Motor neuron (in vitro differentiated cells): Measurements from ENCODE around the gene CBX4. TPM values are rescaled to one million over a fixed set of nuclear protein-coding genes. Genes with fewer than 3 reads are reported as not detected.
A peak's percentile ranks its signal among the peaks of the same experiment; 100 is the strongest.

ENCODE experiments used
- ATAC-seq, 8 experiments: fragments of 200-7000 bp; cut with Tn5 transposase; replicated peaks in 6 of 8; 2 replicates each; pipeline ENCODE4 v1.8.0; 2021; ENCODE audit warnings: mild to moderate bottlenecking in 8 of 8, moderate library complexity in 8 of 8
- H3K27ac ChIP-seq, 2 donors: fragments of 250-450 bp; sonication (Bioruptor Pico); 2 replicates each; pipeline ENCODE4 v1.9.0; 2021; ENCODE audit warnings: antibody characterized with exemption in 2 of 2, mild to moderate bottlenecking in 2 of 2, moderate library complexity in 1 of 2
- H3K4me1 ChIP-seq, 2 donors: fragments of 250-450 bp; sonication (Bioruptor Pico); replicated peaks in 1 of 2; 2 replicates each; pipeline ENCODE4 v1.6.1; 2021; ENCODE audit warnings: antibody characterized with exemption in 2 of 2, mild to moderate bottlenecking in 2 of 2, moderate library complexity in 1 of 2
- H3K4me3 ChIP-seq, 5 donors: fragments of 250-450 bp; sonication (Bioruptor Pico); 2 replicates each; pipeline ENCODE4 v1.9.0; 2021; ENCODE audit warnings: antibody characterized with exemption in 5 of 5, mild to moderate bottlenecking in 5 of 5, moderate library complexity in 4 of 5
- WGBS, 10 experiments: fragments of 450-650 bp; shearing (Covaris generic); methylation state at CpG; one replicate each; pipeline ENCODE4 v1.0.0; 2022; 5-methylcytosine and 5-hydroxymethylcytosine counted together
- in situ Hi-C, 9 experiments: fragments of 400-800 bp; cut with MboI; loops; one replicate each; pipeline ENCODE4 v1.15.0; 2021; ENCODE audit warnings: low sequenced_read_pairs in 9 of 9, low pct_unique_long_range_greater_than_20kb in 2 of 9; ENCODE audit not compliant: unreplicated experiment in 9 of 9
- total RNA-seq, 8 experiments: library from RNA; unstranded; fragments of 300-600 nt; gene quantifications; 2 replicates each; pipeline versions ENCODE4 v1.2.3 to v1.2.4, GENCODE V29; 2022

The CBX4 gene
- total RNA-seq, 8 experiments from 2014 or later = 10.9 to 51.0 (median 33.0) TPM

DNA sequence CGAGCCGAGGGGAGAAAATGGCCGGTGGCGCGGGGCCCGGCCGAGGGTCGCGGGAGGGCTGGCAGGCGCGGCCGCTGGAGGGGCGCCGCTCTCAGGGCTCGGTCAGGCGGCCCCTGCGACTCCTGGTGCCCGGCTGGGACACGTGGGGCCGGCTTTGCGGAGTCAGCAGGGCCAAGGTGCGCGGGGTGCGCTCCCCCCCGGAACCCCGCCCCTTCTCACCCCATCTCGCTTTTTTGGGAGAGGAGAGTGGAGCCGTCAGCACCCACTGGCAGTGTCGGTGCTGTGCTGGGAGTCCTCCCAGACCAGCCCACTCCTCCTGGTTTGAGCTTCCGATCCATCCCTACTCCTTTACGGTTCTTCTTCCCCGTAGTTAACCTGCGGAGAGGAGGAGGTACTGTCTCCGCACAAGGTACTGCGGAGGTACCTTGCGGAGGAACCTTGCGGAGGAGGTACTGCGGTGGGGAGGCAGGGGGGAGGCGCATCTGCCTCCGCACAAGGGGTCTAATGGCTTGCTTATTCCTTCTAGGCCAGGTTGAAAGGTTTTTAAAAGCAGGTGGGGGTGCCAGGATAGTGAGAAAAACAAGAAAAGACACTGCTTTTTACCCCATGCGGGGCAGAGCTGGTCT is 23.3 kb downstream of the CBX4 start:
- 13 to 100% methylated on average over 1 to 3 of the region's 41 CpGs; no CpG with 5 or more reads in 8 of the 10 experiments for WGBS, 10 experiments
- in situ Hi-C loops = loop anchor here in 3 of 9 experiments (25.0 kb wide), 1 partner anchor 171 kb away; no protein-coding TSS in a partner anchor
- Histone ChIP-seq H3K4me1 (peaks cover 38 to 40% of the 10 kb centered on the region in 2 donors), H3K27ac (no peak overlapping the region), H3K4me3 (no peak overlapping the region)
- ATAC-seq = no peak

DNA sequence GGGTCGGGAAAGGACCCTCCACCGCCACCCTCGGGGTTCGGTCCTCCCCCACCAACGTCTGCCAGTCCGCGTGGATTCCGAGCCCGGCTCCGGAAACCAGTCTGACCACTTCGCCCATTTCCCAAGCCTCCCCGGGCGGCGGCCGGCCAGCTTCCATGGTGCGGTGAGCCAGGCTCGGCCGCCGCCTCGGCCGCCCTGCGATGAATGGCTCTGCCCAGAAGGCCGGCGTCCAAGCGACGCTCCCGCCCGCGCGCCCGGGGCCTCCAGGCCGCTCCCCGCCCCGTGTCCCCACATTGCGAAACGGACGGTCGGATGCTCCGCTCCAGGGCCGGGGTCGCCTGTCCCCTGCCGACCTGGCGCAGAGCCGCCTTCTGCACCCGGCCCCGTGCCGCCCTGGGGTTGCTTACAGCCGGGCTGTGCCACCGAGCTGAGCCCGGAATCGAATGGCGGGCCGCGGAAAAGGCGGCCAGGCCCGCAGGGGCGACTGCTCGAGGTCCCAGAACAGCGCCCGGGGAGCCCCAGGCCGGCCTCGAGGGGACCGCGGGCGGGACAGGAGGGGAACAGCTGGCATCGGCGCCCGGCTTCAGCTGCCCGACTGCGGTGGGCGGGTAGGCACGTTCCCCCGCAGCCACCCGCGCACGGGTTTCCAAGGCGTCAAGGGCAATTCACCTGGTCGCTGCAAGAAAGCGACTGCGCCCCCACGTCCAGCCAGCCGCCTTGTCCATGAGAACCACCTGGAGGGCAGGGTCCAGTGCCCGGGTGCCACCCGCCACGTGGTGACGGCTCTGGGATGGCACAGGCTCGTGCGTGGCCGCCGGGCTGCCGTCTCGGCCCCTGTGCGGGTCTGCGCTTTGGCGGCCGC is 24.0 kb downstream of the CBX4 start:
- ATAC-seq = peak in 2 of 8 experiments; percentile 51 to 57
- 2 to 100% (median 42%) methylated on average over 1 to 18 of the region's 96 CpGs; no CpG with 5 or more reads in 5 of the 10 experiments for WGBS, 10 experiments
- H3K27ac ChIP-seq = no peak overlapping the region
- in situ Hi-C loops = loop anchor here in 3 of 9 experiments (25.0 kb wide), 1 partner anchor 172 kb away; no protein-coding TSS in a partner anchor
- H3K4me3 ChIP-seq = no peak overlapping the region
- H3K4me1 ChIP-seq = peaks cover 40% of the 10 kb centered on the region in 2 donors

GRCh38 chr17:79814127-79814973 is 24.9 kb downstream of the CBX4 start:
- peak overlapping the region in 1 of 2 donors; percentile 90 for H3K27ac ChIP-seq
- no peak for ATAC-seq
- WGBS, 10 experiments = 0 to 50% (median 40%) methylated on average over 2 to 11 of the region's 43 CpGs; no CpG with 5 or more reads in 4 of the 10 experiments
- peaks cover 43 to 44% of the 10 kb centered on the region in 2 donors for H3K4me1 ChIP-seq
- H3K4me3 ChIP-seq = no peak overlapping the region
- in situ Hi-C loops = loop anchor here in 3 of 9 experiments (25.0 kb wide), 1 partner anchor 173 kb away; no protein-coding TSS in a partner anchor

DNA sequence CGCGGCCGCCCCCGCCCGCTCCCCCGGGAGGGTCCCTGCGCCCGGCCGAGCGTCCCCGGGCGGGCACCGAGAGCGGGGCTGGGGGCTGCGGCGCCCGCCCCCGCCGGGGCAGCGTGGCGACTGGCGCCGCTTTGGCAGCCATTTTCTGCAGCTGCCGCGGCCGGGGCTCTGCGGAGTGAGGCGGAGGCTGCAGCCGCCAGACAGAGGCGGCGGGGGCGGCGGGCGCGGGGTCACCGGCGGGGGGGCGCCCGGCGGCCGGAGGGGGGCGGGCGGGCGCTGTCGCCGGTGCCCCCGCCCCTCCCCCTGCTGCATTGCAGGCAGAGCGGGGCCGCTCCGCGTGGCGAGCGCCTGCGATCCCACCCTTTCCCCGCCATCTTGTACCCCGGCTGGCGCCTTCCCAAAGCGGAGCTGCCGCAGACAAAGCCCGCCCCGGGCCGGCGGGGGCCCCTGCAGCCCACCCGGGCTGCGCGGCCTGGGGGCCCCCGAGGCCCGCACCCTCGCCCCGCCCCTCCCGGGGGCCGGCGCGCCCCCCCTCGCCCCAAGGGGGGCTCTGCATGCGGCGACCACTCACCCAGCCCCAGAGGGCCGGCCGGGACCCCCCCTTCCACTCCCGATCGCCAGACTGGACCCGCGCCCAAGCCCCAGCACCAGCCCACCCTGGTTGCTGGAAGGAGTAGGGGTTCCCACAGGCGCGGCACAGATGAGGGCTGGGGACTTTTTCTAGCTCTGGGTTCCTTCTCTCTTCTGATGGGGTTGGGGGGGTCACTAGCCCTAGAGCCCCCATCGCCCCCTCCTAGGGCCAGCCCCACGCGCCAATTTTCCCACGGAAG is 25.7 kb downstream of the CBX4 start:
- Histone ChIP-seq H3K4me1 (peaks cover 51 to 52% of the 10 kb centered on the region in 2 donors), H3K27ac (peak overlapping the region; percentile 86 to 90), H3K4me3 (peak overlapping the region; percentile 18 to 38 (median 34))
- in situ Hi-C loops = loop anchor here in 3 of 9 experiments (25.0 kb wide), 1 partner anchor 174 kb away; no protein-coding TSS in a partner anchor
- WGBS, 10 experiments = no CpG with 5 or more reads among the region's 89 CpGs
- ATAC-seq = peak in 5 of 8 experiments; percentile 1 to 9 (median 5)

- in situ Hi-C loops = loop anchor here in 3 of 9 experiments (25.0 kb wide), 1 partner anchor 175 kb away; no protein-coding TSS in a partner anchor
- 0 to 54% (median 13%) methylated on average over 1 to 15 of the region's 72 CpGs; no CpG with 5 or more reads in 6 of the 10 experiments for WGBS, 10 experiments
- Histone ChIP-seq H3K4me3 (peak overlapping the region; percentile 18 to 38 (median 34)), H3K27ac (peak overlapping the region; percentile 86 to 98), H3K4me1 (peaks cover 51 to 52% of the 10 kb centered on the region in 2 donors)
- peak in 6 of 8 experiments; percentile 4 to 13 (median 8) for ATAC-seq
These were observed 26.6 kb downstream of the CBX4 start for GRCh38 chr17:79812353-79813258.

DNA sequence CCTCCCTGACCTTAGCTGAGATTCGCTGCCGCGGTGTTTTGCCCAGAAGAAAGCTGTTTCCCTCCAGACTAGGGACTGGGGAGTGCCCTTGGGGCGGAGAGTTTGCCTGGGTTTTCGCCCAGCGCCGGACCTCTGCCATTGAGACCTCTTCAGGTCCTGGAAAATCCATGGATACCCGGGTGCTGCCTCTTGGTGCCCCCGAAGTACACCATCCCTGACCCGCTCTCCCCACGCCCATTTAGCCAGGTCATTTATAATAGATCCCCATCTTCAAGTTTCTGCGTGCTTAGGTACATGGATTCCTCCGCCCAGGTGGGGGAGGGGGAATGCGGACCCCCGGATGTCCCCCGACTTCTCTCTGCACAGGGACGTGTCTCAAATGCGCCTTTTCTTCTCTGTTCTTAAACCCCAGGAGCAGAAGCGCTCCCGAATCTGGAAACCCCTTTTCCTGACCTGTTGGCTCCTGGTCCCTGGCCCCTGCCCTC is 27.3 kb downstream of the CBX4 start:
- WGBS, 10 experiments = 3 to 33% (median 8%) methylated on average over 2 to 7 of the region's 20 CpGs; no CpG with 5 or more reads in 4 of the 10 experiments
- Histone ChIP-seq H3K4me3 (peak overlapping the region in 3 of 5 donors; percentile 43 to 48 (median 44)), H3K4me1 (peaks cover 51 to 52% of the 10 kb centered on the region in 2 donors), H3K27ac (peak overlapping the region; percentile 96 to 98)
- no peak for ATAC-seq
- in situ Hi-C loops = loop anchor here in 3 of 9 experiments (25.0 kb wide), 1 partner anchor 175 kb away; no protein-coding TSS in a partner anchor

- WGBS, 10 experiments = 0 to 40% (median 0%) methylated on average over 1 to 11 of the region's 66 CpGs; no CpG with 5 or more reads in 6 of the 10 experiments
- peak overlapping the region; percentile 30 to 48 (median 43) for H3K4me3 ChIP-seq
- peak in 6 of 8 experiments; percentile 34 to 58 (median 52) for ATAC-seq
- peak overlapping the region; percentile 96 to 98 for H3K27ac ChIP-seq
- peaks cover 51 to 52% of the 10 kb centered on the region in 2 donors for H3K4me1 ChIP-seq
- in situ Hi-C loops = loop anchor here in 3 of 9 experiments (25.0 kb wide), 1 partner anchor 176 kb away; no protein-coding TSS in a partner anchor
These were observed 28.0 kb downstream of the CBX4 start for GRCh38 chr17:79811011-79811867.

- 0 to 8% (median 0%) methylated on average over 1 to 4 of the region's 79 CpGs; no CpG with 5 or more reads in 5 of the 10 experiments for WGBS, 10 experiments
- Histone ChIP-seq H3K27ac (peak overlapping the region; percentile 96 to 98), H3K4me3 (peak overlapping the region; percentile 30 to 48 (median 43)), H3K4me1 (peaks cover 50 to 52% of the 10 kb centered on the region in 2 donors)
- in situ Hi-C loops = loop anchor here in 3 of 9 experiments (25.0 kb wide), 1 partner anchor 177 kb away; no protein-coding TSS in a partner anchor
- ATAC-seq = peak; percentile 80 to 91 (median 82)
These were observed 28.9 kb downstream of the CBX4 start for GRCh38 chr17:79810130-79811010.

GRCh38 chr17:79809530-79810129 is 29.6 kb downstream of the CBX4 start:
- WGBS, 10 experiments = 0 to 20% methylated on average over 1 to 5 of the region's 40 CpGs; no CpG with 5 or more reads in 8 of the 10 experiments
- no peak for ATAC-seq
- H3K4me1 ChIP-seq = peaks cover 42 to 50% of the 10 kb centered on the region in 2 donors
- in situ Hi-C loops = loop anchor here in 3 of 9 experiments (25.0 kb wide), 1 partner anchor 178 kb away; no protein-coding TSS in a partner anchor
- H3K4me3 ChIP-seq = peak overlapping the region; percentile 16 to 48 (median 43)
- H3K27ac ChIP-seq = peak overlapping the region; percentile 96 to 98
